Measurements from ENCODE around the gene TARS2. TPM values are rescaled to one million over a fixed set of nuclear protein-coding genes. Genes with fewer than 3 reads are reported as not detected.
A peak's percentile ranks its signal among the peaks of the same experiment; 100 is the strongest.

Gene TARS2
- polyA plus RNA-seq, 1 experiment, result 17.7 TPM

- Histone ChIP-seq H3K27me3 (ENCODE audit: control insufficient read depth, insufficient read depth, low read length) (no peaks in the 10 kb centered on the region), H3K36me3 (ENCODE audit: control insufficient read depth, insufficient read depth, low read length) (no peaks in the 10 kb centered on the region), H3K4me3 (ENCODE audit: low read depth, low read length) (no peak overlapping the region)
- ChIA-PET POLR2A (no interaction called here), CTCF (interaction anchor here (1.0 to 3.6 kb wide), 6 partner anchors 9 to 88 kb away, joined by 3 to 37 read pairs (median 14); partner anchors contain the start of gene FALEC)
- no peak for TF ChIP-seq CTCF (IDR thresholded peaks at IDR 0.05; ENCODE audit: insufficient read depth, low read depth, low read length)
- DNase-seq (ENCODE audit: low read depth), result no peak
Measured at GRCh38 chr1:150534002-150534401, 46.8 kb downstream of the TARS2 start.

- H3K36me3 ChIP-seq (ENCODE audit: control insufficient read depth, insufficient read depth, low read length), result no peaks in the 10 kb centered on the region
- DNase-seq (ENCODE audit: low read depth), result peak; percentile 26
- no peak overlapping the region for H3K4me3 ChIP-seq (ENCODE audit: low read depth, low read length)
- no peak for TF ChIP-seq CTCF (IDR thresholded peaks at IDR 0.05; ENCODE audit: insufficient read depth, low read depth, low read length)
- POLR2A ChIA-PET, result no interaction called here
- no peaks in the 10 kb centered on the region for H3K27me3 ChIP-seq (ENCODE audit: control insufficient read depth, insufficient read depth, low read length)
- CTCF ChIA-PET, result interaction anchor here (0.6 to 2.4 kb wide), 4 partner anchors 15 to 280 kb away, joined by 3 to 7 read pairs (median 4); no protein-coding TSS in a partner anchor
Measured at GRCh38 chr1:150535511-150536287, 48.5 kb downstream of the TARS2 start.

GRCh38 chr1:150536836-150537731 lies 49.9 kb downstream of the TARS2 start:
- POLR2A ChIA-PET, result no interaction called here

GRCh38 chr1:150537732-150538684 lies 50.8 kb downstream of the TARS2 start:
- CTCF ChIA-PET, result interaction anchor here (1.2 to 1.3 kb wide), 2 partner anchors 9 to 275 kb away, joined by 3 to 6 read pairs; no protein-coding TSS in a partner anchor
- H3K4me3 ChIP-seq (ENCODE audit: low read depth, low read length), result no peak overlapping the region
- POLR2A ChIA-PET, result interaction anchor here (0.6 to 0.7 kb wide), 2 partner anchors 22 to 520 kb away, joined by 4 to 17 read pairs; partner anchors contain the start of gene FALEC
- H3K27me3 ChIP-seq (ENCODE audit: control insufficient read depth, insufficient read depth, low read length), result no peaks in the 10 kb centered on the region
- no peaks in the 10 kb centered on the region for H3K36me3 ChIP-seq (ENCODE audit: control insufficient read depth, insufficient read depth, low read length)
- DNase-seq (ENCODE audit: low read depth), result no peak
- 0 out of 2 replicates have a peak, but pooled peaks have one; percentile 16 for TF ChIP-seq CTCF (IDR thresholded peaks at IDR 0.05; ENCODE audit: insufficient read depth, low read depth, low read length)

More at GRCh38 chr1:150536836-150537731, 49.9 kb downstream of the TARS2 start:
- CTCF ChIA-PET, result interaction anchor here (0.5 to 1.6 kb wide), 5 partner anchors 8 to 281 kb away, joined by 3 to 6 read pairs (median 3); no protein-coding TSS in a partner anchor
- Histone ChIP-seq H3K36me3 (ENCODE audit: control insufficient read depth, insufficient read depth, low read length) (no peaks in the 10 kb centered on the region), H3K4me3 (ENCODE audit: low read depth, low read length) (no peak overlapping the region), H3K27me3 (ENCODE audit: control insufficient read depth, insufficient read depth, low read length) (no peaks in the 10 kb centered on the region)
- DNase-seq (ENCODE audit: low read depth), result no peak
- TF ChIP-seq CTCF (IDR thresholded peaks at IDR 0.05; ENCODE audit: insufficient read depth, low read depth, low read length), result no peak
